Measurements from ENCODE around the gene COL13A1. TPM values are rescaled to one million over a fixed set of nuclear protein-coding genes. Genes with fewer than 3 reads are reported as not detected.

COL13A1 gene
- total RNA-seq, 1 experiment from 2014 or later: 3.6 TPM

DNA sequence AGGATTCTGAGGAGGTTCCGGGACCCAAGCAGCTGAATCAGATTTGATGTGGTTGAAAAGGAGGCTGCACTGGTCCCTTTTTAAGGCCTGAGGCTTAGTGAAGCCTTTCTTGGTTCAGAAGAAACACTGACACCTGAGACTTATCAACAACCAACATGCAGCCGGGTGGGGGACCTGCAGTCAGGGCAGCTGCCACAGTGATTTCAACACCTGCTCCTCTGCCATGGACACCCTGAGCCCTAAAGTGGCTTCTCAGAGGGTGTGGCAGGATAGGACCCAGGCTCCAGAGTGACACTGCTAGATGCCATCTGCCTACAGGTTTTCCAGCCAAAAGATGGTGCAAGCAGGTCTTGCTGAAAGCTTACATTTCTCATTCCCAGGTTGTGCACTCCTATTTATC is 99.3 kb downstream of the COL13A1 start:
- Mint-ChIP-seq H3K36me3 (ENCODE audit: insufficient read depth in 1 of 3, low read depth in 3 of 3) (peaks cover 0 to 4% (median 0%) of the 10 kb centered on the region in 3 experiments; a peak in 3 of 7 replicates), H3K27me3 (ENCODE audit: low read depth) (peaks cover 8% of the 10 kb centered on the region), H3K4me3 (no peak overlapping the region), H3K4me1 (peaks cover 47 to 56% of the 10 kb centered on the region in 2 experiments), H3K27ac (no peak overlapping the region), H3K9me3 (no peaks in the 10 kb centered on the region)
- Histone ChIP-seq H4K20me1 (ENCODE audit: control insufficient read depth, insufficient read depth, insufficient read length) (no peaks in the 10 kb centered on the region), H2BK15ac (ENCODE audit: low read depth, low read length) (no peak overlapping the region), H3T11ph (ENCODE audit: low read length) (no peak overlapping the region), H3K79me1 (ENCODE audit: insufficient read depth, low read depth, low read length, poor library complexity, severe bottlenecking) (no peaks in the 10 kb centered on the region), H4K5ac (ENCODE audit: insufficient read length, low read depth, low read length) (no peak overlapping the region), H3K14ac (ENCODE audit: insufficient read depth, low read length) (no peak overlapping the region), H3K56ac (ENCODE audit: insufficient read length, low read depth, low read length) (no peak overlapping the region), H2AK5ac (ENCODE audit: insufficient read length, low read length) (no peak overlapping the region), H3K4me2 (ENCODE audit: insufficient read depth, insufficient read length, low read length) (no peak overlapping the region), H2BK20ac (ENCODE audit: low read depth, low read length, poor library complexity, severe bottlenecking) (no peak overlapping the region), H3K27me3 (ENCODE audit: insufficient read depth, low read length) (no peaks in the 10 kb centered on the region), H3K79me2 (ENCODE audit: insufficient read depth, low read length) (no peaks in the 10 kb centered on the region), H4K8ac (replicated peaks; ENCODE audit: insufficient read length, low read depth, low read length) (no peak overlapping the region), H4K91ac (ENCODE audit: insufficient read length, low read depth, low read length) (no peak overlapping the region), H3K9me3 (ENCODE audit: control insufficient read depth, low read depth, low read length) (no peaks in the 10 kb centered on the region), H3K9ac (ENCODE audit: extremely low read depth, insufficient read length, low read length) (no peak overlapping the region), H3K27ac (ENCODE audit: insufficient read length, low read depth, low read length) (no peak overlapping the region), H2BK12ac (ENCODE audit: insufficient read length, low read depth, low read length) (no peak overlapping the region), H3K23me2 (ENCODE audit: insufficient read length, low read depth, low read length, poor library complexity, severe bottlenecking) (no peaks in the 10 kb centered on the region), H3K4me1 (ENCODE audit: insufficient read depth, low read length) (peaks cover 5% of the 10 kb centered on the region), H2BK5ac (ENCODE audit: insufficient read length, low read length) (no peak overlapping the region), H3K4ac (ENCODE audit: low read depth, low read length) (no peak overlapping the region), H2BK120ac (ENCODE audit: low read depth, low read length, poor library complexity, severe bottlenecking) (no peak overlapping the region), H3K23ac (ENCODE audit: insufficient read length, low read depth, low read length) (no peak overlapping the region), H2AFZ (ENCODE audit: low read length) (no peak overlapping the region), H3K18ac (ENCODE audit: insufficient read length, low read depth, low read length) (no peak overlapping the region)
- WGBS (ENCODE audit: extremely low coverage, insufficient read length, low lambda C conversion rate): no CpG with 5 or more reads among the region's 2 CpGs
- no peak for DNase-seq
- TF ChIP-seq, protein P1, sequence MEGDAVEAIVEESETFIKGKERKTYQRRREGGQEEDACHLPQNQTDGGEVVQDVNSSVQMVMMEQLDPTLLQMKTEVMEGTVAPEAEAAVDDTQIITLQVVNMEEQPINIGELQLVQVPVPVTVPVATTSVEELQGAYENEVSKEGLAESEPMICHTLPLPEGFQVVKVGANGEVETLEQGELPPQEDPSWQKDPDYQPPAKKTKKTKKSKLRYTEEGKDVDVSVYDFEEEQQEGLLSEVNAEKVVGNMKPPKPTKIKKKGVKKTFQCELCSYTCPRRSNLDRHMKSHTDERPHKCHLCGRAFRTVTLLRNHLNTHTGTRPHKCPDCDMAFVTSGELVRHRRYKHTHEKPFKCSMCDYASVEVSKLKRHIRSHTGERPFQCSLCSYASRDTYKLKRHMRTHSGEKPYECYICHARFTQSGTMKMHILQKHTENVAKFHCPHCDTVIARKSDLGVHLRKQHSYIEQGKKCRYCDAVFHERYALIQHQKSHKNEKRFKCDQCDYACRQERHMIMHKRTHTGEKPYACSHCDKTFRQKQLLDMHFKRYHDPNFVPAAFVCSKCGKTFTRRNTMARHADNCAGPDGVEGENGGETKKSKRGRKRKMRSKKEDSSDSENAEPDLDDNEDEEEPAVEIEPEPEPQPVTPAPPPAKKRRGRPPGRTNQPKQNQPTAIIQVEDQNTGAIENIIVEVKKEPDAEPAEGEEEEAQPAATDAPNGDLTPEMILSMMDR (conservative IDR thresholded peaks at IDR 0.05): no peak

All from H9 (cell line).